SJSA1 (cell line): Measurements from ENCODE around the gene MKNK2. TPM values are rescaled to one million over a fixed set of nuclear protein-coding genes. Genes with fewer than 3 reads are reported as not detected.

Source experiments
- DNase-seq, 2 experiments: peaks; one replicate each; pipeline ENCODE4 v3.0.0-alpha.2; 2015 to 2020; ENCODE audit warnings: low spot score in 2 of 2, low read depth in 1 of 2
- H3K27ac ChIP-seq: fragments of 250-450 bp; sonication (Bioruptor Pico); 2 replicates; pipeline ENCODE4 v1.5.1; 2020; ENCODE audit warnings: mild to moderate bottlenecking, moderate library complexity
- H3K27me3 ChIP-seq: fragments of 250-450 bp; sonication (Bioruptor Pico); replicated peaks from 2 replicates; pipeline ENCODE4 v1.5.1; 2020; ENCODE audit warnings: mild to moderate bottlenecking, moderate library complexity
- H3K36me3 ChIP-seq: fragments of 250-450 bp; sonication (Bioruptor Pico); 2 replicates; pipeline ENCODE4 v1.5.1; 2020; ENCODE audit warnings: mild to moderate bottlenecking
- H3K4me1 ChIP-seq: fragments of 250-450 bp; sonication (Bioruptor Pico); replicated peaks from 2 replicates; pipeline ENCODE4 v1.6.1; 2021; ENCODE audit warnings: mild to moderate bottlenecking
- H3K4me3 ChIP-seq: fragments of 250-450 bp; sonication (Bioruptor Pico); 2 replicates; pipeline ENCODE4 v1.5.1; 2020; ENCODE audit warnings: mild to moderate bottlenecking
- H3K9me3 ChIP-seq: fragments of 250-450 bp; sonication (Bioruptor Pico); replicated peaks from 2 replicates; pipeline ENCODE4 v1.5.1; 2020; ENCODE audit warnings: mild to moderate bottlenecking
- total RNA-seq: library from RNA; depleted of rRNA; stranded (reverse); fragments of >200 nt; shearing (Covaris generic); gene quantifications from 2 replicates; pipeline ENCODE4 v1.2.3, GENCODE V29; 2014

MKNK2 gene
- total RNA-seq, 1 experiment from 2014 or later, result 18.7 TPM

- peak; percentile 25 to 64 for DNase-seq
- H3K4me1 ChIP-seq, result peaks cover 36% of the 10 kb centered on the region
- H3K4me3 ChIP-seq, result no peak overlapping the region
- no peaks in the 10 kb centered on the region for H3K27me3 ChIP-seq
- no peaks in the 10 kb centered on the region for H3K9me3 ChIP-seq
- H3K27ac ChIP-seq, result no peak overlapping the region
- H3K36me3 ChIP-seq, result peaks cover 28% of the 10 kb centered on the region
Measured at GRCh38 chr19:2047449-2048103, 3.5 kb downstream of the MKNK2 start.

GRCh38 chr19:2047076-2047448 is 4.0 kb downstream of the MKNK2 start:
- Histone ChIP-seq H3K36me3 (peaks cover 33% of the 10 kb centered on the region), H3K27me3 (no peaks in the 10 kb centered on the region), H3K9me3 (no peaks in the 10 kb centered on the region), H3K27ac (no peak overlapping the region), H3K4me1 (peaks cover 40% of the 10 kb centered on the region), H3K4me3 (no peak overlapping the region)
- DNase-seq, result no peak

GRCh38 chr19:2046046-2046907 is 4.8 kb downstream of the MKNK2 start:
- no peaks in the 10 kb centered on the region for H3K9me3 ChIP-seq
- peaks cover 35% of the 10 kb centered on the region for H3K4me1 ChIP-seq
- H3K4me3 ChIP-seq, result no peak overlapping the region
- DNase-seq, result peak in 1 of 2 experiments; percentile 43
- H3K36me3 ChIP-seq, result peaks cover 40% of the 10 kb centered on the region
- H3K27ac ChIP-seq, result no peak overlapping the region
- H3K27me3 ChIP-seq, result no peaks in the 10 kb centered on the region

DNA sequence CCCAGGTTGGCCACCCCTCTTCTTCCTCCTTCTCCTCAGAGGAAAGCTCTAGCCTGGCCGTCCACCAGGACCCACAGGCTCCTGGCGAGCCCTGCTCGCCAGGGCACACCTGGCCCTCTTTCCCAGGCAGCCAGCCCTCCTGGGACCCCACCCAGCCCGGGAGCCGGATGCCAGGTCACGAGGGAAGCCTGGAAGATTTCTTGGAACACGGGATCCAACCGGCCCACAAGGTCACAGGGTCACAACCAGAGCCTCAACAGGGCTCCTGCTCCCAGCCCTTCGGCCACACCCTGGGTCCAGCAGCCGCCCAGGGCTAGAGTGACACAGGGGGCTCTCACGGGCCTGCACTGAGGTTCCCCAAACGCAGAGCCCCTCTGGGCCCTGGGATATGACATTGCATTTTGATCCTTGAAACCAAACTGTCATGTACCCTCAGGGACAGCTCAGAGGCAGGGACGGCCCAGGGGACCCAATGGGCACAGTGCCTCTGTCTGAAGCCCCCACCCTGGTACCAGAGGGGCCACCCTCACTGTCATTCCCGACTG is 5.5 kb downstream of the MKNK2 start:
- no peaks in the 10 kb centered on the region for H3K27me3 ChIP-seq
- H3K4me3 ChIP-seq, result no peak overlapping the region
- no peaks in the 10 kb centered on the region for H3K9me3 ChIP-seq
- H3K36me3 ChIP-seq, result peaks cover 47% of the 10 kb centered on the region
- peak in 1 of 2 experiments; percentile 40 for DNase-seq
- H3K4me1 ChIP-seq, result peaks cover 34% of the 10 kb centered on the region
- H3K27ac ChIP-seq, result no peak overlapping the region

DNA sequence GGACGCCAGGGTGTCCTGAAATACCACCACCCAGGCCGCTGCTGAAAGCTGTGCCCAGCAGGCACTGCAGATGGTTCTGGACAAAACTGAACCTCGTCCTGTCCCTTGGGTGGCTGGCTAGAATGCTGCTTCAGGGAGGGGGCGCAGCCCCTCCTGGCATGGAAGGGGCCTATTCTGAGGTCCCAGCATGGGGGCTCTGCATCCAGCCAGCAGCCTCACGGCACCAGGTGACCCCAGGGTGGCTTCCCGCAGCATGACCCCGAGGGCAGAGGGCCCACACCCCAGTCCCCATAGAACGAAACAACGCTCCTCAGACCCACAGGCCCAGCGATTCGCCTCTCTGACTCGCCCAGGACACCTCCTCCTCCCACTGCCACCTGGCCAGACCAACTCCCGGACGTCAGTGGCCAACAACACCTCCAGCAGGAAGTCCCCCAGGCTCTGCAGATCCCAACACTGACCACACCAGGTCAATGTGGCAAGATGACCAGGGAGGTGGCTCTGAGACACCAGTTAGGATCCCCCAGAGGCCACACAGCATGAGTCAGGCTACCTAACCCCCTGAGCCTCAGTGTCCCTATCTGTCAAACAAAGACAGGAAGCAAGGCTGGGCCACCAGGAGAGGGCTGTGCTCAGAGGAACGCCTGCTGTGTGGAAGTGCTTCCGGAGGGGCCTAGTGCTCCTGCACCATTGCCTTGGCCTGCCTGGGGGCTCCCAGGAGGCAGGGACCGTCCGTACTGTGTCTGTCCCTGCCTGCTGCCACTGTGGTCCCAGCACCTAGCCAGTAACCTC is 6.1 kb downstream of the MKNK2 start:
- peaks cover 27% of the 10 kb centered on the region for H3K4me1 ChIP-seq
- no peak for DNase-seq

GRCh38 chr19:2043961-2044708 is 6.9 kb downstream of the MKNK2 start:
- Histone ChIP-seq H3K27ac (no peak overlapping the region), H3K4me1 (peaks cover 19% of the 10 kb centered on the region), H3K4me3 (no peak overlapping the region), H3K27me3 (no peaks in the 10 kb centered on the region), H3K36me3 (peaks cover 43% of the 10 kb centered on the region), H3K9me3 (no peaks in the 10 kb centered on the region)
- peak in 1 of 2 experiments; percentile 42 for DNase-seq

More for the DNA sequence above, 6.1 kb downstream of the MKNK2 start:
- Histone ChIP-seq H3K4me3 (no peak overlapping the region), H3K36me3 (peaks cover 44% of the 10 kb centered on the region), H3K27me3 (no peaks in the 10 kb centered on the region), H3K27ac (no peak overlapping the region), H3K9me3 (no peaks in the 10 kb centered on the region)

GRCh38 chr19:2043251-2043641 is 7.8 kb downstream of the MKNK2 start:
- peaks cover 40% of the 10 kb centered on the region for H3K36me3 ChIP-seq
- H3K4me3 ChIP-seq, result no peak overlapping the region
- H3K9me3 ChIP-seq, result no peaks in the 10 kb centered on the region
- H3K27ac ChIP-seq, result no peak overlapping the region
- peaks cover 17% of the 10 kb centered on the region for H3K4me1 ChIP-seq
- DNase-seq, result no peak
- H3K27me3 ChIP-seq, result no peaks in the 10 kb centered on the region

DNA sequence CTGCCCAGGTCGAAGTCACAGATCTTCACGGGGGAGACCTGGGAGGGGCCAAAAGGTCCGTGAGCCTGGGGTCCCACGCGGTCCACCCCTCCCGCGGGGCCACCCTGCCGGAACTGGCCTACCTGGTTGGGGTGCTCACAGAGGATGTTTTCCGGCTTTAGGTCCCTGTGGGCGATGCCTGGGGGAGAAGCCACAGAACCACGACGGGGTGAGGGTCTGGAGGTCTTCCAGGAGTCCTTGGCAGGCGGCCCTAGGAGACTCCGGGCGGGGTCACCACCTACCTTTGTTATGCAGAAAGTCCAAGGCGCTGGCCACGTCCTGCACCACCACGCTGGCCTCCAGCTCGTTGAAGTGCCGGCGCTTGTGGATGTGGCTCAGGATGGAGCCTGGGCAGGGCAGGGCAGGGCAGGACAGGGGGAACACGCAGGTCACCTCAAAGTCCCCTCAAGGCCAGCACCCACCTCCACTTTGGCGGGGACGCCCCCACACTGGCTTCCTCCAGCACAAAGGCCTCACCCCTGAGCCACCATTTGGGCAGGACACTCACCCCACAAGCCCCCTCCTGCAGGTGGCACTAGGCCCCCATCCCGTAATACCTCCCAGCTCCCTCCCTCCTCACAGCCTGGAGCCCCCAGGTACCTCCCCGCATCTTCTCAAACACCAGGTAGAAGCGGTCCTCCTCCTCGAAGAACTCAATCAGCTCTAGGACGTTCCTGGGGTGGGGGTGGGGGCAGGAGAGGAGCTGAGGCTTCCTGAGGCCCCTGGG is 8.4 kb downstream of the MKNK2 start:
- no peaks in the 10 kb centered on the region for H3K27me3 ChIP-seq
- peaks cover 13% of the 10 kb centered on the region for H3K4me1 ChIP-seq
- no peak overlapping the region for H3K4me3 ChIP-seq
- no peak overlapping the region for H3K27ac ChIP-seq
- peak in 1 of 2 experiments; percentile 44 for DNase-seq
- H3K36me3 ChIP-seq, result peaks cover 40% of the 10 kb centered on the region
- H3K9me3 ChIP-seq, result no peaks in the 10 kb centered on the region

- peaks cover 40% of the 10 kb centered on the region for H3K36me3 ChIP-seq
- DNase-seq, result peak in 1 of 2 experiments; percentile 85
Measured at GRCh38 chr19:2041683-2042484, 9.2 kb downstream of the MKNK2 start.

GRCh38 chr19:2041433-2041682 is 9.7 kb downstream of the MKNK2 start:
- DNase-seq, result peak in 1 of 2 experiments; percentile 38
- H3K27me3 ChIP-seq, result no peaks in the 10 kb centered on the region
- no peaks in the 10 kb centered on the region for H3K9me3 ChIP-seq
- H3K4me3 ChIP-seq, result no peak overlapping the region
- peaks cover 6% of the 10 kb centered on the region for H3K4me1 ChIP-seq
- H3K27ac ChIP-seq, result no peak overlapping the region
- peaks cover 37% of the 10 kb centered on the region for H3K36me3 ChIP-seq

More at GRCh38 chr19:2041683-2042484, 9.2 kb downstream of the MKNK2 start:
- H3K27ac ChIP-seq, result no peak overlapping the region
- no peaks in the 10 kb centered on the region for H3K9me3 ChIP-seq
- no peaks in the 10 kb centered on the region for H3K27me3 ChIP-seq
- no peak overlapping the region for H3K4me3 ChIP-seq
- H3K4me1 ChIP-seq, result peaks cover 6% of the 10 kb centered on the region

GRCh38 chr19:2040647-2041432 is 10.2 kb downstream of the MKNK2 start:
- peaks cover 6% of the 10 kb centered on the region for H3K4me1 ChIP-seq
- H3K9me3 ChIP-seq, result no peaks in the 10 kb centered on the region
- no peak for DNase-seq
- H3K4me3 ChIP-seq, result no peak overlapping the region
- H3K27me3 ChIP-seq, result no peaks in the 10 kb centered on the region
- no peak overlapping the region for H3K27ac ChIP-seq
- peaks cover 31% of the 10 kb centered on the region for H3K36me3 ChIP-seq
